Astrocyte of the hippocampus (primary cell): ENCODE results near the gene IP6K2.
A peak's percentile ranks its signal among the peaks of the same experiment; 100 is the strongest.
"Not testable (repeated sequence)": the region's sequence is repeated elsewhere in the genome, so short reads cannot be mapped to it uniquely, and the experiment has no call there.

ENCODE experiments used
- DNase-seq: peaks from one replicate; pipeline ENCODE4 v3.0.0; 2011; ENCODE audit warnings: low read depth, low spot score

Gene IP6K2

GRCh38 chr3:48716982-48717746 is at the start of gene IP6K2:
TSS of gene IP6K2 (minus strand) at chr3:48717221. CDS start at chr3:48695291, 21,930 bp downstream.
- DNase-seq, result peak; percentile 99

- DNase-seq, result peak; percentile 8
These were observed 48.4 kb upstream of the IP6K2 start for GRCh38 chr3:48765376-48765775.

GRCh38 chr3:48762816-48763215 is 45.8 kb upstream of the IP6K2 start:
- DNase-seq, result no peak

GRCh38 chr3:48759991-48760540 is 43.0 kb upstream of the IP6K2 start:
- DNase-seq, result not testable (repeated sequence)

GRCh38 chr3:48759531-48759930 is 42.5 kb upstream of the IP6K2 start:
- not testable (repeated sequence) for DNase-seq

- no peak for DNase-seq
These were observed 42.0 kb upstream of the IP6K2 start for GRCh38 chr3:48759071-48759470.

GRCh38 chr3:48756640-48757039 is 39.6 kb upstream of the IP6K2 start:
- DNase-seq, result peak; percentile 21

- DNase-seq, result no peak
These were observed 33.8 kb upstream of the IP6K2 start for GRCh38 chr3:48750856-48751255.

- no peak for DNase-seq
These were observed 31.7 kb upstream of the IP6K2 start for GRCh38 chr3:48748754-48749153.

GRCh38 chr3:48747706-48748105 is 30.7 kb upstream of the IP6K2 start:
- no peak for DNase-seq

GRCh38 chr3:48747015-48747615 is 30.1 kb upstream of the IP6K2 start:
- DNase-seq, result no peak

GRCh38 chr3:48743773-48744172 is 26.8 kb upstream of the IP6K2 start:
- no peak for DNase-seq

- DNase-seq, result not testable (repeated sequence)
These were observed 24.2 kb upstream of the IP6K2 start for GRCh38 chr3:48741226-48741625.

GRCh38 chr3:48739955-48740823 is 23.2 kb upstream of the IP6K2 start:
- DNase-seq, result peak; percentile 87

GRCh38 chr3:48739617-48739954 is 22.6 kb upstream of the IP6K2 start:
- DNase-seq, result no peak

- DNase-seq, result no peak
These were observed 22.1 kb upstream of the IP6K2 start for GRCh38 chr3:48738926-48739616.

- no peak for DNase-seq
These were observed 21.1 kb upstream of the IP6K2 start for GRCh38 chr3:48738144-48738536.

GRCh38 chr3:48735075-48735767 is 18.2 kb upstream of the IP6K2 start:
- not testable (repeated sequence) for DNase-seq

GRCh38 chr3:48734541-48734940 is 17.5 kb upstream of the IP6K2 start:
- not testable (repeated sequence) for DNase-seq

- DNase-seq, result not testable (repeated sequence)
These were observed 16.9 kb upstream of the IP6K2 start for GRCh38 chr3:48733752-48734518.
